ELF-1 (cell line): ENCODE results near the gene SPRR1A.
"Not testable (repeated sequence)": the region's sequence is repeated elsewhere in the genome, so short reads cannot be mapped to it uniquely, and the experiment has no call there.

Experiments
- DNase-seq: peaks from one replicate; pipeline ENCODE4 v3.0.0-alpha.2; 2016; ENCODE audit warnings: low read depth, low spot score

Gene SPRR1A

GRCh38 chr1:152972196-152972886, 11.5 kb upstream of the SPRR1A start:
- no peak for DNase-seq

GRCh38 chr1:152976688-152977087, 7.2 kb upstream of the SPRR1A start:
- no peak for DNase-seq

GRCh38 chr1:152977614-152978013, 6.3 kb upstream of the SPRR1A start:
- no peak for DNase-seq

GRCh38 chr1:152980676-152981075, 3.2 kb upstream of the SPRR1A start:
- no peak for DNase-seq

GRCh38 chr1:152981146-152981871, 2.6 kb upstream of the SPRR1A start:
- no peak for DNase-seq

- DNase-seq, result no peak
Measured at GRCh38 chr1:152982076-152982475, 1.8 kb upstream of the SPRR1A start.

- no peak for DNase-seq
Measured at GRCh38 chr1:152983234-152983633, 647 bp upstream of the SPRR1A start.

GRCh38 chr1:152986578-152986977, 2.7 kb downstream of the SPRR1A start:
- DNase-seq, result no peak

- DNase-seq, result no peak
Measured at GRCh38 chr1:152993186-152993585, 9.3 kb downstream of the SPRR1A start.

GRCh38 chr1:152995842-152996241, 12.0 kb downstream of the SPRR1A start:
- no peak for DNase-seq

GRCh38 chr1:152996633-152997400, 12.9 kb downstream of the SPRR1A start:
- no peak for DNase-seq

GRCh38 chr1:152997901-152998300, 14.0 kb downstream of the SPRR1A start:
- no peak for DNase-seq

- no peak for DNase-seq
Measured at GRCh38 chr1:152998476-152998875, 14.6 kb downstream of the SPRR1A start.

- no peak for DNase-seq
Measured at GRCh38 chr1:152999818-153000217, 15.9 kb downstream of the SPRR1A start.

GRCh38 chr1:153000294-153000693, 16.4 kb downstream of the SPRR1A start:
- no peak for DNase-seq

GRCh38 chr1:153001382-153001781, 17.5 kb downstream of the SPRR1A start, which contains the start of gene SPRR3:
Gene SPRR3 (plus strand): TSS chr1:153001749. CDS start chr1:153003021, 1,272 bp downstream.
- no peak for DNase-seq

GRCh38 chr1:153011235-153011758, 27.4 kb downstream of the SPRR1A start:
- not testable (repeated sequence) for DNase-seq

GRCh38 chr1:153021829-153022228, 37.9 kb downstream of the SPRR1A start:
- not testable (repeated sequence) for DNase-seq

- not testable (repeated sequence) for DNase-seq
Measured at GRCh38 chr1:153022340-153022739, 38.5 kb downstream of the SPRR1A start.

- DNase-seq, result no peak
Measured at GRCh38 chr1:153023109-153023508, 39.2 kb downstream of the SPRR1A start.

GRCh38 chr1:153024413-153024812, 40.5 kb downstream of the SPRR1A start:
- DNase-seq, result no peak

GRCh38 chr1:153025797-153026196, 41.9 kb downstream of the SPRR1A start:
- DNase-seq, result no peak
